Body of pancreas (tissue), 4 donors: ENCODE measurements around the gene BTBD9.

Experiments used
- POLR2A ChIP-seq, 3 donors: fragments of 450-650 bp; IDR thresholded peaks; one replicate each; pipeline ENCODE4 v1.6.1; 2016; ENCODE audit warnings: antibody characterized with exemption in 3 of 3, mild to moderate bottlenecking in 2 of 3
- TF ChIP-seq, protein P1 (sequence below), 7 experiments: fragments of 450-650 bp in 4 of 7; fragments of 200-600 bp in 3 of 7; sonication (generic) in 3 of 7; IDR thresholded peaks; one replicate each; pipeline ENCODE4 v1.5.1; 2016 to 2019; ENCODE audit warnings: antibody characterized with exemption in 7 of 7

DNA sequence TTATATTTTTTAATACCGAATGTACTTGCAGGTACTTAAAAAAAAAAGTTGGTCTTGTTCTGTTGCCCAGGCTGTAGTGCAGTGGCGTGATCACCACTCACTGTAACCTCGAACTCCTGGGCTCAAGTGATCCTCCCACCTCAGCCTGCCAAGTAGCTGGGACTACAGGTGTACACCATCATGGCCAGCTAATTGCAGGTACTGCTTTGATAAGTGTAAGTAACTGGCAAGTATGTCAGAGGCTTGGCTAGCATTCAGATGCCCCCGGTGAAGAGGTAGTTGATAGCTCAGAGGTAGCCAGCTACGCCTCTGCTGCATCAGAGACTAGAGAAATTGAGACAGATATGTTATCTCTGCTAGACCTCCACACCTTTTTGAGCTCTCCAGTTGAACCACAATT lies 40.5 kb downstream of the BTBD9 start:
- no peak for TF ChIP-seq POLR2A (IDR thresholded peaks at IDR 0.05)
- TF ChIP-seq, protein P1, sequence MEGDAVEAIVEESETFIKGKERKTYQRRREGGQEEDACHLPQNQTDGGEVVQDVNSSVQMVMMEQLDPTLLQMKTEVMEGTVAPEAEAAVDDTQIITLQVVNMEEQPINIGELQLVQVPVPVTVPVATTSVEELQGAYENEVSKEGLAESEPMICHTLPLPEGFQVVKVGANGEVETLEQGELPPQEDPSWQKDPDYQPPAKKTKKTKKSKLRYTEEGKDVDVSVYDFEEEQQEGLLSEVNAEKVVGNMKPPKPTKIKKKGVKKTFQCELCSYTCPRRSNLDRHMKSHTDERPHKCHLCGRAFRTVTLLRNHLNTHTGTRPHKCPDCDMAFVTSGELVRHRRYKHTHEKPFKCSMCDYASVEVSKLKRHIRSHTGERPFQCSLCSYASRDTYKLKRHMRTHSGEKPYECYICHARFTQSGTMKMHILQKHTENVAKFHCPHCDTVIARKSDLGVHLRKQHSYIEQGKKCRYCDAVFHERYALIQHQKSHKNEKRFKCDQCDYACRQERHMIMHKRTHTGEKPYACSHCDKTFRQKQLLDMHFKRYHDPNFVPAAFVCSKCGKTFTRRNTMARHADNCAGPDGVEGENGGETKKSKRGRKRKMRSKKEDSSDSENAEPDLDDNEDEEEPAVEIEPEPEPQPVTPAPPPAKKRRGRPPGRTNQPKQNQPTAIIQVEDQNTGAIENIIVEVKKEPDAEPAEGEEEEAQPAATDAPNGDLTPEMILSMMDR (IDR thresholded peaks at IDR 0.05) = no peak
